ENCODE results near the gene ULBP1.
"Not testable (repeated sequence)": the region's sequence is repeated elsewhere in the genome, so short reads cannot be mapped to it uniquely, and the experiment has no call there.

DNA sequence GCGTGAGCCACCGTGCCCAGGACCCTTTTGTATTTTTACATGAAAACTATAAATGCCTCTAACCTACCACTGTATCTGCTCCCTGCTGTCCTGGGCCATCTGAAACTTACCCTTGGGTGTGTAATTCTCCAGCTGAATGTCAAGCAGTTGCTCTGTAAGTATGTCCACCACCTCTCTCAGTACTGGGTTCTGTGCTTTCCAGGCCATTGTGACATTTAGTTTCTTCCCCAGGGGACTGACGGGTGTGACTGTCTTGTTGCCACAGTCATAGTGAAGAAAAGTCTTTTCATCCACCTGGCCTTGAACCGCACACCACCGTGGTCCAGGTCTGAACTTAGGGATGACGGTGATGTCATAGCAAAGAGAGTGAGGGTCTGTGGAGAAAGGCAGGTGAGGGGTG, 58.1 kb downstream of the ULBP1 start:
- TF ChIP-seq POLR2AphosphoS5 (IDR thresholded peaks at IDR 0.05; ENCODE audit: low read depth, low read length); TAF1 (IDR thresholded peaks at IDR 0.05; ENCODE audit: borderline replicate concordance, low read depth, low read length); POLR2A (IDR thresholded peaks at IDR 0.05; ENCODE audit: low read depth, low read length): not testable (repeated sequence)

Data from GM12892 (cell line).